ENCODE data around the gene LNX1. TPM values are rescaled to one million over a fixed set of nuclear protein-coding genes. Genes with fewer than 3 reads are reported as not detected.

LNX1 gene
- total RNA-seq, 1 experiment from 2014 or later, result 3.3 TPM

- Histone ChIP-seq H3K4me3 (replicated peaks in 1 of 2; ENCODE audit: low read depth in 1 of 2, low read length in 2 of 2) (no peak overlapping the region), H3K4me1 (ENCODE audit: control insufficient read depth in 1 of 2, insufficient read depth in 2 of 2, low read length in 2 of 2) (peaks cover 0 to 5% of the 10 kb centered on the region in 2 experiments; a peak in 1 of 4 replicates), H3K9ac (ENCODE audit: low read length) (no peak overlapping the region), H3K27ac (ENCODE audit: low read depth, low read length) (no peak overlapping the region), H3K9me2 (ENCODE audit: insufficient read depth) (no peaks in the 10 kb centered on the region), H4K20me1 (ENCODE audit: insufficient read depth) (no peaks in the 10 kb centered on the region), H3K79me2 (ENCODE audit: insufficient read depth, low read length) (no peaks in the 10 kb centered on the region), H2AFZ (ENCODE audit: low read depth, low read length, poor library complexity, severe bottlenecking) (no peak overlapping the region), H3K27me3 (ENCODE audit: insufficient read depth, low read length) (no peaks in the 10 kb centered on the region), H3K36me3 (ENCODE audit: control insufficient read depth in 1 of 2, insufficient read depth in 2 of 2, low read length in 2 of 2) (no peaks in the 10 kb centered on the region), H3K4me2 (ENCODE audit: low read length) (no peak overlapping the region), H3K9me3 (ENCODE audit: control insufficient read depth in 1 of 2, insufficient read depth in 1 of 2, low read depth in 1 of 2, low read length in 2 of 2) (no peaks in the 10 kb centered on the region)
- TF ChIP-seq RAD21 (IDR thresholded peaks at IDR 0.05; ENCODE audit: low read depth) (no peak), ELF1 (IDR thresholded peaks at IDR 0.05; ENCODE audit: borderline replicate concordance, low read depth) (no peak), ZFX (IDR thresholded peaks at IDR 0.05) (no peak), MAX (IDR thresholded peaks at IDR 0.05) (no peak), EGR1 (IDR thresholded peaks at IDR 0.05; ENCODE audit: low read depth) (no peak), FOSL1 (IDR thresholded peaks at IDR 0.05; ENCODE audit: low read depth) (no peak), ZBTB33 (IDR thresholded peaks at IDR 0.05; ENCODE audit: extremely low read depth, insufficient replicate concordance, low read length) (no peak), TCF7L2 (IDR thresholded peaks at IDR 0.05; ENCODE audit: borderline replicate concordance, extremely low read depth, insufficient read depth, insufficient read length) (no peak), SRF (IDR thresholded peaks at IDR 0.05; ENCODE audit: low read depth) (no peak), ZNF274 (IDR thresholded peaks at IDR 0.05; ENCODE audit: low read depth, low read length) (no peak), SP1 (IDR thresholded peaks at IDR 0.05; ENCODE audit: low read depth) (no peak), CTCF (IDR thresholded peaks at IDR 0.05 in 2 of 3, conservative IDR thresholded peaks at IDR 0.05 in 1 of 3; ENCODE audit: borderline replicate concordance in 1 of 3, insufficient read depth in 1 of 3, low read depth in 2 of 3, low read length in 2 of 3) (no peak), CEBPB (IDR thresholded peaks at IDR 0.05; ENCODE audit: low read depth) (no peak), YY1 (IDR thresholded peaks at IDR 0.05; ENCODE audit: extremely low read depth, insufficient replicate concordance, low read depth, low read length) (no peak), EZH2 (IDR thresholded peaks at IDR 0.05) (no peak), POLR2A (IDR thresholded peaks at IDR 0.05; ENCODE audit: borderline replicate concordance, extremely low read depth, insufficient read depth, insufficient read length) (no peak), ATF3 (IDR thresholded peaks at IDR 0.05) (no peak), SIN3A (IDR thresholded peaks at IDR 0.05; ENCODE audit: low read depth) (no peak), EZH2phosphoT487 (IDR thresholded peaks at IDR 0.05; ENCODE audit: borderline replicate concordance) (no peak), REST (IDR thresholded peaks at IDR 0.05; ENCODE audit: low read depth) (no peak)
- POLR2A ChIA-PET, result no interaction called here
- CTCF ChIA-PET, result no interaction called here
- ATAC-seq (no peak), DNase-seq (ENCODE audit: low read depth, low spot score) (no peak)
- intact Hi-C loops (cut with micrococcal nuclease), result no loop called here
- BruUV-seq (replicated peaks), result no TSS peak
- RAD21 ChIA-PET (ENCODE audit: low non-redundant PET in 1 of 2, low total read pairs in 2 of 2, uncharacterized antibody in 2 of 2, unreplicated experiment in 2 of 2), result no interaction called here
Measured at GRCh38 chr4:53598901-53599300, 7.6 kb upstream of the LNX1 start.

Measured in HCT116 (cell line).